NCI-H146 treated with DMSO at 0.1 percent for 48 hours (cell line): ENCODE data around the gene JADE3.
A peak's percentile ranks its signal among the peaks of the same experiment; 100 is the strongest.
"Not testable (repeated sequence)": the region's sequence is repeated elsewhere in the genome, so short reads cannot be mapped to it uniquely, and the experiment has no call there.

Experiments used
- DNase-seq: peaks from one replicate; lab custom pipeline; 2025; ENCODE audit not compliant: unreplicated experiment; lab: John Stamatoyannopoulos, UW

Gene JADE3

GRCh38 chrX:46929439-46930261 lies 17.4 kb downstream of the JADE3 start:
- no peak for DNase-seq

GRCh38 chrX:46935295-46935694 lies 23.1 kb downstream of the JADE3 start:
- DNase-seq = no peak

GRCh38 chrX:46938589-46938988 lies 26.4 kb downstream of the JADE3 start:
- DNase-seq = no peak

- no peak for DNase-seq
These were observed 29.1 kb downstream of the JADE3 start for GRCh38 chrX:46941341-46941740.

GRCh38 chrX:46953137-46953527 lies 40.9 kb downstream of the JADE3 start:
- DNase-seq = no peak

- DNase-seq = no peak
These were observed 41.4 kb downstream of the JADE3 start for GRCh38 chrX:46953597-46953996.

- DNase-seq = no peak
These were observed 42.5 kb downstream of the JADE3 start for GRCh38 chrX:46954716-46955115.

GRCh38 chrX:46956589-46956988 lies 44.4 kb downstream of the JADE3 start:
- not testable (repeated sequence) for DNase-seq

GRCh38 chrX:46957297-46957696 lies 45.1 kb downstream of the JADE3 start:
- no peak for DNase-seq

GRCh38 chrX:46959101-46959500 lies 46.9 kb downstream of the JADE3 start:
- DNase-seq = no peak

GRCh38 chrX:46959985-46960700 lies 47.9 kb downstream of the JADE3 start:
- DNase-seq = no peak

GRCh38 chrX:46961097-46961496 lies 48.9 kb downstream of the JADE3 start:
- no peak for DNase-seq

GRCh38 chrX:46961574-46962283 lies 49.5 kb downstream of the JADE3 start:
- no peak for DNase-seq

GRCh38 chrX:46965125-46965758 lies 53.0 kb downstream of the JADE3 start:
- no peak for DNase-seq

- DNase-seq = no peak
These were observed 55.3 kb downstream of the JADE3 start for GRCh38 chrX:46967547-46967946.

- DNase-seq = not testable (repeated sequence)
These were observed 64.8 kb downstream of the JADE3 start for GRCh38 chrX:46977046-46977445.

GRCh38 chrX:46978341-46979291 lies 66.4 kb downstream of the JADE3 start:
- peak; percentile 30 for DNase-seq

- DNase-seq = no peak
These were observed 72.5 kb downstream of the JADE3 start for GRCh38 chrX:46984705-46985104.

- DNase-seq = no peak
These were observed 77.3 kb downstream of the JADE3 start for GRCh38 chrX:46989548-46989947.

GRCh38 chrX:46991664-46992063 lies 79.4 kb downstream of the JADE3 start:
- no peak for DNase-seq
